CD4-positive, alpha-beta T cell (primary cell): ENCODE data around the gene EXOC6. TPM values are rescaled to one million over a fixed set of nuclear protein-coding genes. Genes with fewer than 3 reads are reported as not detected.

ENCODE experiments used
- ATAC-seq: fragments of 200-7000 bp; cut with Tn5 transposase; one replicate; pipeline ENCODE4 v1.10.0; 2022; ENCODE audit warnings: mild to moderate bottlenecking; ENCODE audit not compliant: poor library complexity
- CTCF ChIA-PET: fragments of 350-600 bp; sonication (Branson Sonifier 250); formaldehyde crosslinking; loops from one replicate; lab custom pipeline; 2021; ENCODE audit warnings: antibody characterized with exemption, inconsistent platforms; lab: Charles Lee
- POLR2A ChIA-PET: fragments of 350-600 bp; sonication (Branson Sonifier 250); formaldehyde crosslinking; loops from one replicate; lab custom pipeline; 2021; ENCODE audit warnings: antibody characterized with exemption, inconsistent platforms; lab: Charles Lee
- DNase-seq, 14 experiments: peaks; one replicate each; pipeline ENCODE4 v3.0.0-alpha.2; 2013 to 2020; ENCODE audit warnings: mixed read lengths in 2 of 14
- H3K27ac ChIP-seq, 2 donors: one replicate each; pipeline versions ENCODE4 v1.5.1 to v1.7.0; 2013; ENCODE audit warnings: low read length in 2 of 2, low read depth in 1 of 2, mild to moderate bottlenecking in 1 of 2
- H3K27me3 ChIP-seq, 2 experiments: 1 replicate in 1 of 2; 2 replicates in 1 of 2; pipeline versions ENCODE4 v1.6.1 to v1.7.0; 2013; ENCODE audit warnings: low read length in 2 of 2, control low read depth in 1 of 2, mild to moderate bottlenecking in 1 of 2, moderate library complexity in 1 of 2; ENCODE audit not compliant: insufficient read depth in 2 of 2, control insufficient read depth in 1 of 2
- H3K36me3 ChIP-seq: one replicate; pipeline ENCODE4 v1.6.1; 2013; ENCODE audit warnings: low read length, control low read depth; ENCODE audit not compliant: insufficient read depth
- H3K4me1 ChIP-seq: one replicate; pipeline ENCODE4 v1.6.1; 2013; ENCODE audit warnings: low read length, control low read depth; ENCODE audit not compliant: insufficient read depth
- H3K4me3 ChIP-seq: one replicate; pipeline ENCODE4 v1.5.1; 2013; ENCODE audit warnings: mild to moderate bottlenecking, low read length, moderate library complexity
- H3K9me3 ChIP-seq, 2 experiments: 1 replicate in 1 of 2; 2 replicates in 1 of 2; pipeline versions ENCODE4 v1.6.1 to v1.7.0; 2013; ENCODE audit warnings: low read length in 2 of 2, mild to moderate bottlenecking in 2 of 2, control low read depth in 1 of 2, moderate library complexity in 1 of 2; ENCODE audit not compliant: control insufficient read depth in 1 of 2, insufficient read depth in 1 of 2
- H3K27ac Mint-ChIP-seq: one replicate; pipeline ENCODE4 v1.8.0; 2020; ENCODE audit warnings: mixed read lengths
- H3K27me3 Mint-ChIP-seq: one replicate; pipeline ENCODE4 v1.8.0; 2021; ENCODE audit warnings: mixed read lengths
- H3K36me3 Mint-ChIP-seq: one replicate; pipeline ENCODE4 v1.8.0; 2021; ENCODE audit warnings: low read depth, mixed read lengths
- H3K4me1 Mint-ChIP-seq: one replicate; pipeline ENCODE4 v1.8.0; 2021; ENCODE audit warnings: low read depth, mixed read lengths
- H3K4me3 Mint-ChIP-seq: one replicate; pipeline ENCODE4 v1.8.0; 2020; ENCODE audit warnings: mild to moderate bottlenecking, mixed read lengths
- H3K9me3 Mint-ChIP-seq: one replicate; pipeline ENCODE4 v1.8.0; 2020; ENCODE audit warnings: mixed read lengths
- intact Hi-C, 2 experiments: fragments of 100-400 bp; cut with DNase I in 1 of 2; cut with micrococcal nuclease in 1 of 2; formaldehyde crosslinking; loops; one replicate each; pipeline versions ENCODE4 v1.15.1 to v1.9.0; 2023 to 2025; cut with DNase I, micrococcal nuclease
- total RNA-seq, 174 experiments: library from RNA in 2 of 174; stranded (reverse) in 2 of 174; gene quantifications; one replicate each; pipeline ENCODE4 v1.2.3 and lab custom pipeline; 2021 to 2026
- TF ChIP-seq, protein P1 (sequence below): fragments of 200-600 bp; IDR thresholded peaks from one replicate; pipeline ENCODE4 v1.8.0; 2022; ENCODE audit warnings: antibody characterized with exemption, mild to moderate bottlenecking

Gene EXOC6
- total RNA-seq, 2 experiments from 2014 or later, result 6.6 to 7.4 TPM

DNA sequence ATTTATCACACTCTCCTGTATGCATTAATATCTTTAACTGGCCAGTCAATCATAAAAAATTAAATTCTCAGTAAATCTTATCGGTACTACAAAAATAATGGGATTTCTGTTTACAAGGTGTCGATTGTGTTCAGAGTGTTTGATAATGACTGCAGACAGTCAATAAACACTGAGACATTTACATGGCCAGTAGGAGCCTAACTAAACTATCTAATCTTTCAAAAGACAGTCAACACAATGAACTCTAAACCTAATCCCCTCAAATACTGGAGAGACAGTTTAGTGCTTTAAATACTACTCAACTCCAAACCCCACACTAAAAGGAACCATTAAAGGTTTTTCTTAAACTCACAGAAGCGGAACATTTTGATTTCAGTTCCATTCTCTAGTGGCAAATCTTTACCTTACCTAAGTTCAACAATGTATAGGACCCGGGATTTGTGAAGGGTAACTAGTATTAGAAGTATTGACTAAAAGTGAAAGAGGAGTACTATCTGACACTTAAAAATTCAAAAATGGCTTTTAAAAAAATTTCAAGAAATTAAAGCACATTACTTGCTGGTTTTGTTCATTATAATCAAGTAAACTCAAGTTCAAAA is 37.3 kb upstream of the EXOC6 start:
- H3K27ac Mint-ChIP-seq, result no peak overlapping the region
- TF ChIP-seq, protein P1, sequence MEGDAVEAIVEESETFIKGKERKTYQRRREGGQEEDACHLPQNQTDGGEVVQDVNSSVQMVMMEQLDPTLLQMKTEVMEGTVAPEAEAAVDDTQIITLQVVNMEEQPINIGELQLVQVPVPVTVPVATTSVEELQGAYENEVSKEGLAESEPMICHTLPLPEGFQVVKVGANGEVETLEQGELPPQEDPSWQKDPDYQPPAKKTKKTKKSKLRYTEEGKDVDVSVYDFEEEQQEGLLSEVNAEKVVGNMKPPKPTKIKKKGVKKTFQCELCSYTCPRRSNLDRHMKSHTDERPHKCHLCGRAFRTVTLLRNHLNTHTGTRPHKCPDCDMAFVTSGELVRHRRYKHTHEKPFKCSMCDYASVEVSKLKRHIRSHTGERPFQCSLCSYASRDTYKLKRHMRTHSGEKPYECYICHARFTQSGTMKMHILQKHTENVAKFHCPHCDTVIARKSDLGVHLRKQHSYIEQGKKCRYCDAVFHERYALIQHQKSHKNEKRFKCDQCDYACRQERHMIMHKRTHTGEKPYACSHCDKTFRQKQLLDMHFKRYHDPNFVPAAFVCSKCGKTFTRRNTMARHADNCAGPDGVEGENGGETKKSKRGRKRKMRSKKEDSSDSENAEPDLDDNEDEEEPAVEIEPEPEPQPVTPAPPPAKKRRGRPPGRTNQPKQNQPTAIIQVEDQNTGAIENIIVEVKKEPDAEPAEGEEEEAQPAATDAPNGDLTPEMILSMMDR, result no peak
- H3K4me1 Mint-ChIP-seq, result no peaks in the 10 kb centered on the region
- H3K4me3 ChIP-seq, result no peak overlapping the region
- no peak overlapping the region for H3K27ac ChIP-seq
- POLR2A ChIA-PET, result no interaction called here
- no peaks in the 10 kb centered on the region for H3K9me3 Mint-ChIP-seq
- H3K27me3 Mint-ChIP-seq, result peaks cover 19% of the 10 kb centered on the region
- ATAC-seq (no peak), DNase-seq (no peak)
- no peaks in the 10 kb centered on the region for H3K4me1 ChIP-seq
- intact Hi-C loops, result no loop called here
- no peak overlapping the region for H3K4me3 Mint-ChIP-seq
- H3K27me3 ChIP-seq, result peaks cover 3 to 5% of the 10 kb centered on the region in 2 experiments
- no peaks in the 10 kb centered on the region for H3K36me3 ChIP-seq
- CTCF ChIA-PET, result interaction anchor here (0.9 kb wide), 1 partner anchor 32 kb away, joined by 4 read pairs; no protein-coding TSS in a partner anchor
- H3K36me3 Mint-ChIP-seq, result no peaks in the 10 kb centered on the region
- no peaks in the 10 kb centered on the region for H3K9me3 ChIP-seq

DNA sequence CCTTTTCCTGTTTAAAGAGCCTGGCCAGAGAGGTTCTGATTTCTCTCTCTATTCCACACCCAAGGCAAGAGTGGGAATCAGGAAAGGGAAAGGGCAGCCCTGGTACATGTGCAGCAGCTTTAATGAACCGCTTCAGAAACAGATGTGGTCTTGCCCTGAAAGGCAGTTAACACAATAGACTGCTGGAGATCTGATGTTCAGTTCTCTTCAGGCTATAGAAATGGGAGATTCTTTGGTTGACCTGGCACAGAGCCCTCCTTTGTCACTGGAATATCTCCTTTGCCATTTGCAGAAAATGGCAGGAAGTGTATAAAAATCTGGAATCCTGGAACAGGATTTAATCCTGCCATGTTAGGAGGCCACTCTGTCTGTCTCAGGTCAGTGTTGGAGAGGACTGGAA is 36.3 kb upstream of the EXOC6 start:
- Histone ChIP-seq H3K4me3 (no peak overlapping the region), H3K36me3 (no peaks in the 10 kb centered on the region), H3K4me1 (no peaks in the 10 kb centered on the region), H3K27me3 (peaks cover 3 to 5% of the 10 kb centered on the region in 2 experiments), H3K9me3 (no peaks in the 10 kb centered on the region), H3K27ac (no peak overlapping the region)
- ChIA-PET POLR2A (no interaction called here), CTCF (no interaction called here)
- no peaks in the 10 kb centered on the region for H3K4me1 Mint-ChIP-seq
- TF ChIP-seq, protein P1, result no peak
- H3K4me3 Mint-ChIP-seq, result no peak overlapping the region
- H3K36me3 Mint-ChIP-seq, result no peaks in the 10 kb centered on the region
- no peaks in the 10 kb centered on the region for H3K9me3 Mint-ChIP-seq
- H3K27ac Mint-ChIP-seq, result no peak overlapping the region
- ATAC-seq (no peak), DNase-seq (no peak)
- H3K27me3 Mint-ChIP-seq, result peaks cover 17% of the 10 kb centered on the region
- intact Hi-C loops, result no loop called here

DNA sequence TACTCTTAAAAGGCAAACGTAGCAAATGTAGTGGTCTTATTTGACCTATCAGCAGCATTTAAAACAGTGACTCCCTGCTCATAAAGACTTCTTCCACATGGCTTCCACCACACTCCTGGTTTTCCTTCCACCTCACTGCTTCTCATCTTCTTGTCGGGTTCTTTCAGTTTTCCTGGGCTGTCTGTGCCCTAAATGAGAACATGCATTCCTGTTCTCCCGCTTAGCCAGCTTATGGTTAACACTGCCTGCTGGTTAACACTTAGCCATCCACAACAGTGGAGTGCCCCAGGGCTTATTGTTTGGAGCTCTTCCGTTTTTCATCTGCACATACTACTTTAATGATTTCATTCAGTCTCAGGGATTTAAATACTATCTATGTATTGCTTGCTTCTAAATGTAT is 34.3 kb upstream of the EXOC6 start:
- Mint-ChIP-seq H3K9me3 (no peaks in the 10 kb centered on the region), H3K36me3 (no peaks in the 10 kb centered on the region), H3K27ac (no peak overlapping the region), H3K4me3 (no peak overlapping the region), H3K27me3 (peaks cover 13% of the 10 kb centered on the region), H3K4me1 (no peaks in the 10 kb centered on the region)
- TF ChIP-seq, protein P1, result no peak
- peaks cover 0 to 5% of the 10 kb centered on the region in 2 experiments for H3K27me3 ChIP-seq
- H3K27ac ChIP-seq, result no peak overlapping the region
- H3K4me3 ChIP-seq, result no peak overlapping the region
- POLR2A ChIA-PET, result no interaction called here
- no peaks in the 10 kb centered on the region for H3K9me3 ChIP-seq
- DNase-seq (no peak), ATAC-seq (no peak)
- intact Hi-C loops, result no loop called here
- CTCF ChIA-PET, result no interaction called here
- H3K4me1 ChIP-seq, result no peaks in the 10 kb centered on the region
- H3K36me3 ChIP-seq, result no peaks in the 10 kb centered on the region
